GM15510 (cell line): Measurements from ENCODE around the gene INPP5A.

Experiments used
- POLR2A ChIP-seq: IDR thresholded peaks from 3 replicates; pipeline ENCODE4 v1.6.1; 2011; ENCODE audit warnings: borderline replicate concordance; ENCODE audit not compliant: insufficient read length; ENCODE audit errors: extremely low read depth

INPP5A gene

GRCh38 chr10:132810807-132811700, 273.5 kb downstream of the INPP5A start:
- no peak for TF ChIP-seq POLR2A

DNA sequence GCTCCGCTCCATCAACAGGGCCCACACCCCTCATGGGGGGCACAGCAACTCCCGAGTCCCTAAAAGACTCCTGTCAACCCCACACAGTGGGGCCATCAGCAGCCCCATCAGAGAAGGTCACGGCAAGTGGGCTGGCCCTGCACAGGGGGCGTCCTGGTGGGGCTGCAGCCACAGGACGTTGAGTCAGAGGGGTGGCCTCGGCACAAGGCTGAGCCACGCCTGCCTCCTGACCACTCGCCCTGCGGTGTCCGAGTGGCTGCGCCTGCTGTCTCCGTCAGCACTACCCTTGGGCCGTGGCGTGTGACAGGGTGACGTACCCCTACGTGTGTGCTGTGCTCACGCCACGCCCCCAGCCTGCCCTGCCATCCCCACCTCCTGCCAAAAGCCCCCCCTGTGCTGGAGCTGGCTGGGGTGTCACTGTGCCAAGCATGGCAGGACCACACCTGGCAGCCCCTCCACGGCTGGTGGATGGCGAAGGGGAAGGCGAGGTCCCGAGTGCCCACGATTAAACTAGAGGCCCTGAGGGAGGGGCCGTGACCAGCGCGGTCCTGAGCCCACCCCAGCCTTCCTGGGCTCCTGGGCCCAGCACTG, 274.4 kb downstream of the INPP5A start:
- no peak for TF ChIP-seq POLR2A

GRCh38 chr10:132812520-132812919, 274.9 kb downstream of the INPP5A start:
- no peak for TF ChIP-seq POLR2A

- TF ChIP-seq POLR2A, result no peak
Measured at GRCh38 chr10:132813001-132813401, 275.4 kb downstream of the INPP5A start.

- no peak for TF ChIP-seq POLR2A
Measured at GRCh38 chr10:132813560-132814468, 276.2 kb downstream of the INPP5A start.

DNA sequence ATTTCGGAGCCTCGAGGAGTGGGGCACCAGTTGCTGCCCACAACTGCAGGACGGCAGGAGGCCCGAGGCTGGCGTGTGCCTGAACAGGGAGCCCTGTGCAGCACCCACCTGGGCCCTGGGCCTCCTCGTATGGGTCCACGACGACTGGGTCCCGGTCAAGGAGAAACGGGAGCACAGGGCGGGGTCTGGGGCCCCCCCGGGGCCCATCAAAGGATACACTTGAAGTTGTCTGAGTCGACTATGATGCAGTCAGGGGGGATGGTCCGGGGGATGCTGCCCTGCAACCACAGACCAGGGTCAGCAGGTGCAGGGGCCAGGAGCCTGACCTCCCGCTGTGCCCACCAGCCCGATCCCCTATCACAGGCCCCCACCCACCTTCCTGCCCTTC, 276.9 kb downstream of the INPP5A start:
- no peak for TF ChIP-seq POLR2A

GRCh38 chr10:132815168-132815857, 277.7 kb downstream of the INPP5A start:
- TF ChIP-seq POLR2A, result no peak

- no peak for TF ChIP-seq POLR2A
Measured at GRCh38 chr10:132816718-132817117, 279.1 kb downstream of the INPP5A start.

GRCh38 chr10:132817701-132818211, 280.2 kb downstream of the INPP5A start:
- no peak for TF ChIP-seq POLR2A

DNA sequence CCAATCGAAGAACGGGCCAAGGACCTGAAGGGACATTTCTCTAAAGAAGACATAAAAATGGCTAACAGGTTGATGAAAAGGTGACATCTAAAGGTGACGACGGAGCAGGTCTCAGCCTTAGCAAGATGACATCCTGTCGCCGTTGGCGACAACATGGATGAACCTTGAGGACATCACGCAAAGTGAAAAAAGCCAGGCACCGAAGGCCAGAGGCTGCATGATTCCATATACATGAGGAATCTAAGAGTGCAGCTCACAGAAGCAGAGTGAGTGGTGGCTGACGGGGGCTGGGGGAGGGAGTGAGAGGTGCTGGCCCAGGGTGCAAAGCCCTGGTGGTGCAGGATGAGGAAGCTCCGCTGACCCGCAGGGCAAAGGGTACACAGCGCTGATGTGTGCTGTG, 282.5 kb downstream of the INPP5A start:
- no peak for TF ChIP-seq POLR2A

GRCh38 chr10:132826524-132827422, 289.2 kb downstream of the INPP5A start:
- TF ChIP-seq POLR2A, result no peak

GRCh38 chr10:132827423-132827789, 289.8 kb downstream of the INPP5A start:
- no peak for TF ChIP-seq POLR2A

GRCh38 chr10:132827861-132828539, 290.4 kb downstream of the INPP5A start:
- TF ChIP-seq POLR2A, result no peak

GRCh38 chr10:132828681-132829080, 291.1 kb downstream of the INPP5A start:
- TF ChIP-seq POLR2A, result no peak

GRCh38 chr10:132829403-132829802, 291.8 kb downstream of the INPP5A start:
- no peak for TF ChIP-seq POLR2A
